SK-N-SH treated with all-trans-retinoic acid at 6 μM for 48 hours (cell line): Measurements from ENCODE around the gene IL10RA.
"Not testable (repeated sequence)": the region's sequence is repeated elsewhere in the genome, so short reads cannot be mapped to it uniquely, and the experiment has no call there.

Experiments used
- ARNTL ChIP-seq: fragments of 450-650 bp; formaldehyde crosslinking; IDR thresholded peaks from 2 replicates; pipeline ENCODE4 v1.5.0; 2020; ENCODE audit warnings: low read depth, mild to moderate bottlenecking, moderate library complexity, borderline replicate concordance
- POU6F1 ChIP-seq: fragments of 250-450 bp; sonication (Bioruptor Pico); IDR thresholded peaks from 2 replicates; pipeline ENCODE4 v1.8.0; 2021; ENCODE audit warnings: low read depth, mild to moderate bottlenecking, moderate library complexity, borderline replicate concordance

- TF ChIP-seq ARNTL, POU6F1 (CRISPR knock-in tag): not testable (repeated sequence)
Measured at GRCh38 chr11:117978291-117978910, 7.8 kb upstream of the IL10RA start.
